Erythroblast (primary cell): ENCODE measurements around the gene TRIM36.

Source experiments
- GATA1 ChIP-seq: IDR thresholded peaks from 2 replicates; pipeline ENCODE4 v1.6.1; 2011; ENCODE audit warnings: low read depth, mild to moderate bottlenecking, control low read depth, low read length, moderate library complexity
- POLR2A ChIP-seq: IDR thresholded peaks from 2 replicates; pipeline ENCODE4 v1.6.1; 2011; ENCODE audit warnings: mild to moderate bottlenecking, low read length

DNA sequence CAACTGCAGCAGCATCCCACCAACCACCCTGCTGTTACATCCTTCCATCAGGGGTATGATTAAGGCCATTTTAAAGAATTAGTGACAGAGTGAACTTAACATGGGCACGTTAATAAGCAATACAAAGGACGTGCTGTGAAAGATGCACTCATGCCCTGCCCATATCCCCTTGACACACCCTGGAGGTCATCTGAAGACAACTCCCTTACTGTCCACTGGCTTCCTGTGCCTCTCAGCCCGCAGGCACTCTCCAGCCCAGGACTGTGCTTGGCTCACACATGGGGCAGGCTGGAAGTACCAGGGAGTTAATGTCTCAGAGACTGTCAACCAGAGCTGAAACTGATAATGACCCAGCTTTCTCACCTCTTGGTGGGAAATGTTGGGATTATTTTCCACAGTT lies 81.8 kb downstream of the TRIM36 start:
- TF ChIP-seq POLR2A = no peak
- no peak for TF ChIP-seq GATA1
